Neuronal stem cell (in vitro differentiated cells): ENCODE data around the gene TFAP2B.

Source experiments
- DNase-seq: peaks from one replicate; pipeline ENCODE4 v3.0.0-alpha.2; 2013; ENCODE audit warnings: low spot score
- H2AFZ ChIP-seq: one replicate; pipeline ENCODE4 v1.6.1; 2013; ENCODE audit warnings: mild to moderate bottlenecking, low read length, inconsistent platforms
- H2AK5ac ChIP-seq: 2 replicates; pipeline ENCODE4 v1.6.1; 2013; ENCODE audit warnings: low read depth, mild to moderate bottlenecking, inconsistent platforms, low read length, moderate library complexity, mixed read lengths
- H2BK120ac ChIP-seq: 2 replicates; pipeline ENCODE4 v1.6.1; 2013; ENCODE audit warnings: low read depth, mild to moderate bottlenecking, inconsistent platforms, low read length, moderate library complexity, mixed read lengths
- H2BK12ac ChIP-seq: one replicate; pipeline ENCODE4 v1.6.1; 2013; ENCODE audit warnings: low read length, inconsistent platforms
- H2BK15ac ChIP-seq: 2 replicates; pipeline ENCODE4 v1.6.1; 2013; ENCODE audit warnings: mild to moderate bottlenecking, low read length, inconsistent platforms, mixed read lengths
- H2BK5ac ChIP-seq: one replicate; pipeline ENCODE4 v1.6.1; 2013; ENCODE audit warnings: inconsistent platforms, mild to moderate bottlenecking, low read length, moderate library complexity
- H3K14ac ChIP-seq: one replicate; pipeline ENCODE4 v1.6.1; 2013; ENCODE audit warnings: low read length, inconsistent platforms
- H3K18ac ChIP-seq: 2 replicates; pipeline ENCODE4 v1.6.1; 2013; ENCODE audit warnings: low read length, inconsistent platforms
- H3K23ac ChIP-seq: 2 replicates; pipeline ENCODE4 v1.6.1; 2013; ENCODE audit warnings: low read depth, mild to moderate bottlenecking, mixed read lengths, low read length, inconsistent platforms; ENCODE audit not compliant: poor library complexity
- H3K27ac ChIP-seq: replicated peaks from 3 replicates; pipeline ENCODE4 v1.5.1; 2013; ENCODE audit warnings: low read length, inconsistent platforms
- H3K27me3 ChIP-seq, 3 experiments: 2 replicates each; pipeline ENCODE4 v1.6.1; 2013; ENCODE audit warnings: low read length in 3 of 3, mild to moderate bottlenecking in 2 of 3, inconsistent platforms in 1 of 3, low read depth in 1 of 3, mixed read lengths in 1 of 3, moderate library complexity in 1 of 3; ENCODE audit not compliant: control insufficient read depth in 3 of 3, insufficient read depth in 3 of 3
- H3K36me3 ChIP-seq, 2 donors: replicated peaks in 1 of 2; 2 replicates each; pipeline ENCODE4 v1.6.1; 2013; ENCODE audit warnings: low read length in 2 of 2; ENCODE audit not compliant: control insufficient read depth in 2 of 2, insufficient read depth in 2 of 2
- H3K4ac ChIP-seq: 2 replicates; pipeline ENCODE4 v1.6.1; 2013; ENCODE audit warnings: inconsistent platforms, mild to moderate bottlenecking, low read length, moderate library complexity
- H3K4me1 ChIP-seq, 2 donors: 1 replicate in 1 of 2; 2 replicates in 1 of 2; pipeline ENCODE4 v1.6.1; 2013; ENCODE audit warnings: low read length in 2 of 2, low read depth in 1 of 2; ENCODE audit not compliant: control insufficient read depth in 2 of 2, insufficient read depth in 1 of 2
- H3K4me2 ChIP-seq: one replicate; pipeline ENCODE4 v1.6.1; 2013; ENCODE audit warnings: mild to moderate bottlenecking, low read length, inconsistent platforms; ENCODE audit not compliant: insufficient read depth, poor library complexity, severe bottlenecking
- H3K4me3 ChIP-seq, 2 donors: 2 replicates each; pipeline ENCODE4 v1.5.1; 2013; ENCODE audit warnings: low read length in 2 of 2, mild to moderate bottlenecking in 2 of 2, inconsistent platforms in 1 of 2, moderate library complexity in 1 of 2
- H3K79me1 ChIP-seq: one replicate; pipeline ENCODE4 v1.6.1; 2013; ENCODE audit warnings: low read depth, mild to moderate bottlenecking, inconsistent platforms, low read length, moderate library complexity
- H3K9ac ChIP-seq: one replicate; pipeline ENCODE4 v1.6.1; 2013; ENCODE audit warnings: mild to moderate bottlenecking, low read depth, low read length, inconsistent platforms; ENCODE audit not compliant: poor library complexity
- H3K9me3 ChIP-seq, 2 donors: replicated peaks in 1 of 2; 2 replicates each; pipeline versions ENCODE3 to v1.6.1; 2013; ENCODE audit warnings: low read length in 2 of 2, mild to moderate bottlenecking in 2 of 2, inconsistent platforms in 1 of 2, low read depth in 1 of 2, mixed read lengths in 1 of 2, moderate library complexity in 1 of 2; ENCODE audit not compliant: control insufficient read depth in 2 of 2, insufficient read depth in 1 of 2
- H4K8ac ChIP-seq: one replicate; pipeline ENCODE4 v1.6.1; 2013; ENCODE audit warnings: low read depth, mild to moderate bottlenecking, inconsistent platforms, low read length, moderate library complexity
- H4K91ac ChIP-seq: one replicate; pipeline ENCODE4 v1.6.1; 2013; ENCODE audit warnings: low read length, low read depth, mild to moderate bottlenecking, inconsistent platforms; ENCODE audit not compliant: poor library complexity
- WGBS, 2 donors: extraction: QIAGEN DNeasy Blood & Tissue Kit; methylation state at CpG; one replicate each; pipeline ENCODE4 v1.1.7; 2013; ENCODE audit warnings: missing lambda C conversion rate in 2 of 2, mixed read lengths in 1 of 2; ENCODE audit not compliant: insufficient read length in 2 of 2, insufficient replicate concordance in 1 of 2; ENCODE audit errors: extremely low coverage in 2 of 2; 5-methylcytosine and 5-hydroxymethylcytosine counted together

TFAP2B gene

DNA sequence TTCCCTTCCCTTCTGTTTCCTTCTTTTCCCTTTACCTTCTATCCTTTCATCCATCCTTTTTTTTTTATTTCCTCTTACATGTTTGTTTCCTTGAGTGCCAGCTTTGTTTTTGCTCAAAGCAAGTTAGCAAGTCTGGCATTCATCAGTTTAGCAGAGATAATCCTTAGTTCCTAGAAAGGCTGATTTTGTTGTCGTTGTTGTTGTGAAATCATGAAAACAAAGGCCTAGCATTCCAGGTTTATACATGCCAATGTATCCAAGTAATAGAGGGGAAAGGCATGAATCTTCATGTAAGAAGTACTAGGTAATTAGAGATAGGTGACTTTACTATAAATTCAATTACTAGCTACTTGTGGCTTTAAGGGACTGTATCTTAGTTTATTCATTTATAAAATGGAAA is 45.9 kb downstream of the TFAP2B start:
- no peaks in the 10 kb centered on the region for H3K9me3 ChIP-seq
- no peak overlapping the region for H3K23ac ChIP-seq
- no peak overlapping the region for H3K4ac ChIP-seq
- no peaks in the 10 kb centered on the region for H3K79me1 ChIP-seq
- no peaks in the 10 kb centered on the region for H3K36me3 ChIP-seq
- no peak overlapping the region for H3K9ac ChIP-seq
- H2BK15ac ChIP-seq = no peak overlapping the region
- H2BK5ac ChIP-seq = no peak overlapping the region
- H2AFZ ChIP-seq = no peak overlapping the region
- H4K91ac ChIP-seq = no peak overlapping the region
- H3K4me1 ChIP-seq = peaks cover 0 to 9% of the 10 kb centered on the region in 2 donors
- H2BK12ac ChIP-seq = no peak overlapping the region
- WGBS, 2 donors = no CpG with 5 or more reads among the region's 1 CpG
- H3K18ac ChIP-seq = no peak overlapping the region
- DNase-seq = no peak
- no peak overlapping the region for H3K4me2 ChIP-seq
- H3K4me3 ChIP-seq = no peak overlapping the region
- H3K27ac ChIP-seq = no peak overlapping the region
- H3K14ac ChIP-seq = no peak overlapping the region
- no peak overlapping the region for H2AK5ac ChIP-seq
- no peak overlapping the region for H4K8ac ChIP-seq
- H3K27me3 ChIP-seq = no peaks in the 10 kb centered on the region
- no peak overlapping the region for H2BK120ac ChIP-seq

DNA sequence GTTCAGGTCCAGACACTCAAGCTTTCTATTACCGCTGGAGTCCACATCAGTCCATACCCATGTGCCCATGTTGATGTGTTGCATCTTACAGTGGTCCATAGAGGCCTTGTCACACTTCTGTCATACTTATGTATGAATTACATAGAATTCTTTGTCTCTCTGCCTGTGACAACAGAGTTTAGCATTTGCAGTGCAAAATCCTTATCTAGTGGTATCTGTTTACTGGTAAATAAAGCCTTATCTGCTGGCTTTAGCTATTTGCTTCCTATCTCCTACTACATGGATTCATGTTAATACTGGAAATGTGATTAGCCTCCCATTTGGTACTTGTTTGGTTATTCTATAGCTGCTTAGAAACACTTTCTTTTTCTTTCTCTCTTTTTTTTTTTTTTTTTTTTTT is 49.8 kb downstream of the TFAP2B start:
- Histone ChIP-seq H2AFZ (no peak overlapping the region), H3K4me3 (no peak overlapping the region), H3K9me3 (no peaks in the 10 kb centered on the region), H3K27me3 (no peaks in the 10 kb centered on the region), H3K79me1 (no peaks in the 10 kb centered on the region), H3K14ac (no peak overlapping the region), H3K36me3 (no peaks in the 10 kb centered on the region), H2BK120ac (no peak overlapping the region), H3K27ac (no peak overlapping the region), H2BK15ac (no peak overlapping the region), H3K18ac (no peak overlapping the region), H4K8ac (no peak overlapping the region), H3K9ac (no peak overlapping the region), H4K91ac (no peak overlapping the region), H3K4me2 (no peak overlapping the region), H3K23ac (no peak overlapping the region), H2AK5ac (no peak overlapping the region), H2BK12ac (no peak overlapping the region), H2BK5ac (no peak overlapping the region), H3K4me1 (peaks cover 0 to 3% of the 10 kb centered on the region in 2 donors), H3K4ac (no peak overlapping the region)
- WGBS, 2 donors = no CpG with 5 or more reads among the region's 1 CpG
- no peak for DNase-seq

DNA sequence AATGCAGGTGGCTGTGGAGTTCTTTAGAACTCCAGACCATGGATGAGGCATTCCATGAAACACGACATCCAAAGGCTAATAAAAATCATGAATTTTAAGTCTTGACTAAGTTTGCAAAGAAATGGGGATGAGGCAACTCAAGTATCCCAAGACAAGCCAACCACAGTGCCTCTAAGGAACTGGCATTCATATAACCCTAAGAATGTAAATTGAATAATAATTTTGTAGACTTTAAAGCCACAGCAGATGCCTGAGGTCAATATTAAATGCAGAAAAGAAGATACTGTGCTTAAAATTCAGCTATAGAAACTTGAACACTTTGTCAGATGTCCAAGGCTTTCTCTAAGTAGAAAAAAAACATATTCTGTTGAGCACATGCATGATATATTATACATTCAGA is 54.5 kb downstream of the TFAP2B start:
- Histone ChIP-seq H2BK12ac (no peak overlapping the region), H3K4me3 (no peak overlapping the region), H2BK15ac (no peak overlapping the region), H2AK5ac (no peak overlapping the region), H2BK120ac (no peak overlapping the region), H4K8ac (no peak overlapping the region), H3K14ac (no peak overlapping the region), H3K9me3 (no peaks in the 10 kb centered on the region), H3K9ac (no peak overlapping the region), H3K23ac (no peak overlapping the region), H3K4me2 (no peak overlapping the region), H3K18ac (no peak overlapping the region), H3K27me3 (no peaks in the 10 kb centered on the region), H3K27ac (no peak overlapping the region), H3K4ac (no peak overlapping the region), H2AFZ (no peak overlapping the region), H3K79me1 (no peaks in the 10 kb centered on the region), H4K91ac (no peak overlapping the region), H2BK5ac (no peak overlapping the region), H3K36me3 (no peaks in the 10 kb centered on the region), H3K4me1 (peaks cover 0 to 2% of the 10 kb centered on the region in 2 donors)
- WGBS, 2 donors = no CpG with 5 or more reads among the region's 1 CpG
- no peak for DNase-seq

DNA sequence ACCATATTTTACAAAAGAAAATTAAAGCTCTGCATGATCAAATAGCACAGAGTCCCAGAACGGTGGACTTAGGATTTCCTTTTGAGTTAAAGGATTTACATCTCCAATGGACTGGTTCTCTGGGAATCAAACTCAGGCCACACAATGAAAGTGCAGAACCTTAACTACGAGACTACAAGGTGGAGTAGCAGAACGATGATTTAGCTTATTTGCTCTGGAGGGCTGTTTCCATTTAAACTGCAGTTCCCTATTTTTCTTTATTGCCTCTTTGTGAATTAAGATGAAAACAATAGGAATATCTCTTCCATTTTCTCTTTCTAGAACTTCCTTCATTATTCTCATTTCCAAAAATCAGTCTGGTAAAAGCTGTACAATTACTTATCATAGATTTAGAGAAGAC is 65.7 kb downstream of the TFAP2B start:
- no peak overlapping the region for H2AFZ ChIP-seq
- no peak overlapping the region for H3K4me2 ChIP-seq
- H3K36me3 ChIP-seq = no peaks in the 10 kb centered on the region
- H2BK15ac ChIP-seq = no peak overlapping the region
- H2BK12ac ChIP-seq = no peak overlapping the region
- no peak overlapping the region for H4K8ac ChIP-seq
- no peak overlapping the region for H3K14ac ChIP-seq
- no peak overlapping the region for H3K18ac ChIP-seq
- no peak overlapping the region for H3K4ac ChIP-seq
- no peaks in the 10 kb centered on the region for H3K9me3 ChIP-seq
- WGBS, 2 donors = no CpG with 5 or more reads among the region's 3 CpGs
- no peaks in the 10 kb centered on the region for H3K27me3 ChIP-seq
- no peak overlapping the region for H3K23ac ChIP-seq
- H3K79me1 ChIP-seq = no peaks in the 10 kb centered on the region
- H3K4me3 ChIP-seq = no peak overlapping the region
- no peak overlapping the region for H4K91ac ChIP-seq
- no peak overlapping the region for H2AK5ac ChIP-seq
- no peak for DNase-seq
- H3K9ac ChIP-seq = no peak overlapping the region
- no peak overlapping the region for H2BK5ac ChIP-seq
- no peak overlapping the region for H3K27ac ChIP-seq
- peaks cover 0 to 3% of the 10 kb centered on the region in 2 donors for H3K4me1 ChIP-seq
- no peak overlapping the region for H2BK120ac ChIP-seq
